Choroid plexus epithelial cell (primary cell): ENCODE data around the gene FSTL1.
A peak's percentile ranks its signal among the peaks of the same experiment; 100 is the strongest.

ENCODE experiments used
- DNase-seq: peaks from one replicate; pipeline ENCODE4 v3.0.0-alpha.2; 2010; ENCODE audit warnings: low read depth
- H3K4me3 ChIP-seq: 2 replicates; pipeline ENCODE4 v1.5.1; 2011; ENCODE audit warnings: low read depth, mild to moderate bottlenecking, control low read depth, low read length, moderate library complexity
- TF ChIP-seq, protein P1 (sequence below): conservative IDR thresholded peaks from 2 replicates; pipeline ENCODE4 v1.5.1; 2011; ENCODE audit warnings: low read depth, mild to moderate bottlenecking, control low read depth, inconsistent platforms, low read length, moderate library complexity

FSTL1 gene

DNA sequence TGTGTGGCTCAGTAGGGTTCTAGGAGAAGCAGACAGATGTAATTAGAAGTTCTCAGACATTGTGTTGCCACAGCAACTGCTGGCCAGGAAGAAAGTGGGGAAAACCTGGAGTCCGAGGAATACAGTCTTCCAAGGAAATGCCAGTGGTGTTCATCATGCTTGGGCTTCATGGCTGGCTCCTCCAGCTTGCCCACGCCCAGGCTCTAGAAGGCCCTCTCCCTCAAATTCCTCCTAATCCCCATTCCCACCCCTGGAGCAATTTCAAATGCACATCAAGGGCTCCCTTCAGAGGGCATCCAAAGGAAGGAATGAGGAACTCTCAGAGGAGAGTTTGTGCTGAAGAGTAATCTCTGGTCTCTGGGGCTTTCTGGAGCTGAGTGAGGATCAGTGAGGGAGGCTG is 21.9 kb downstream of the FSTL1 start:
- no peak for DNase-seq
- H3K4me3 ChIP-seq: no peak overlapping the region
- TF ChIP-seq, protein P1, sequence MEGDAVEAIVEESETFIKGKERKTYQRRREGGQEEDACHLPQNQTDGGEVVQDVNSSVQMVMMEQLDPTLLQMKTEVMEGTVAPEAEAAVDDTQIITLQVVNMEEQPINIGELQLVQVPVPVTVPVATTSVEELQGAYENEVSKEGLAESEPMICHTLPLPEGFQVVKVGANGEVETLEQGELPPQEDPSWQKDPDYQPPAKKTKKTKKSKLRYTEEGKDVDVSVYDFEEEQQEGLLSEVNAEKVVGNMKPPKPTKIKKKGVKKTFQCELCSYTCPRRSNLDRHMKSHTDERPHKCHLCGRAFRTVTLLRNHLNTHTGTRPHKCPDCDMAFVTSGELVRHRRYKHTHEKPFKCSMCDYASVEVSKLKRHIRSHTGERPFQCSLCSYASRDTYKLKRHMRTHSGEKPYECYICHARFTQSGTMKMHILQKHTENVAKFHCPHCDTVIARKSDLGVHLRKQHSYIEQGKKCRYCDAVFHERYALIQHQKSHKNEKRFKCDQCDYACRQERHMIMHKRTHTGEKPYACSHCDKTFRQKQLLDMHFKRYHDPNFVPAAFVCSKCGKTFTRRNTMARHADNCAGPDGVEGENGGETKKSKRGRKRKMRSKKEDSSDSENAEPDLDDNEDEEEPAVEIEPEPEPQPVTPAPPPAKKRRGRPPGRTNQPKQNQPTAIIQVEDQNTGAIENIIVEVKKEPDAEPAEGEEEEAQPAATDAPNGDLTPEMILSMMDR: no peak

DNA sequence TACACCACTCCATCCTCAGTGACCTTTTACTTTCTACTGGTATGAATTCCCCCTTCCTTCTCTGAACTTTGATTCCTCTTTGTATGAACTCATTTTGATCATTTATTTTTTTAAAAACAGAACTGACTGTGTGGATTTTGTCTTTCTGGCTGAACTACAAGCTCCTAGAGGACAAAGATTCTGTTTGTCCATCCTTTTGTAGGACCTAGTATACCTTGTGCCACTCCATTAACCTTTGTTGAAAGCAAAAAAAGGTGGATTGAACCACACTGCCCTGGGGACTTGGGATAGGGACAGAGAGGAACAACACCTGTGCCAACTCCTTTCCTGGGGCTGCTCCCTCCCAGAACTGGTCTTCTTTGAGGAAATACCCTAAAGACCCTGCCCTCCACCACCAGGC is 23.6 kb downstream of the FSTL1 start:
- no peak overlapping the region for H3K4me3 ChIP-seq
- no peak for DNase-seq
- TF ChIP-seq, protein P1: no peak

DNA sequence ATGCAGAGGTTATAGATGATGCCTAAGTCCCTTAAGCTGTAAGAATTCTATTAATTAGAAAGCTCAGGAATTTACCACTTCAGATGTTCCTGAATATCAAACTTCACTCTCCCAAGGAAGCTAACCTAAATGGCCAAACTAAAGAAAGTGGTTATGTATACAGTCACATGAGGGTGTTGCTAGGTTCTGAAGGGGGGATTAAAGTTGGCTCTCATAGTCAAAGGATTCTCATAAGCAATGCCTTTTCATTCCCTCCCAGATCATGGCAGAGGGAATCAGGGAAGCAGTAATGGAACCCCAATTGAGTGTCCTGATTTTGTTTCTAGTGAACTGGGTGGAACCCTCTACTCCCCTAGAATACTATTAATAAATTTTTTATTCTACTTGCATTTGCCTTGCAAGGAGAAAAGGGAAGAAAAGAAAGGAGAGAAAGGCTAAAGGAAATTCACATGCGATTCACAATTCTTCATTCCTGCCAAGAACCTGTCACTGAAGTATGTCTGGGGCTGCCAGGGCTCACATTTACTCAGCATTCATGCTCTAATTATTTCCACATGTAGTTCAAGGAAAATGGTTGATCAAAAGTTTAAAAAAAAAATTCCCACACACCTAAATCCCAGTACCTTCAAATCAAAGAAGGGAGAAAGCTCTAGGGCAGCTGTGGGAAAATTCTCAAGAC is 25.1 kb downstream of the FSTL1 start:
- no peak overlapping the region for H3K4me3 ChIP-seq
- TF ChIP-seq, protein P1: no peak
- peak; percentile 94 for DNase-seq

DNA sequence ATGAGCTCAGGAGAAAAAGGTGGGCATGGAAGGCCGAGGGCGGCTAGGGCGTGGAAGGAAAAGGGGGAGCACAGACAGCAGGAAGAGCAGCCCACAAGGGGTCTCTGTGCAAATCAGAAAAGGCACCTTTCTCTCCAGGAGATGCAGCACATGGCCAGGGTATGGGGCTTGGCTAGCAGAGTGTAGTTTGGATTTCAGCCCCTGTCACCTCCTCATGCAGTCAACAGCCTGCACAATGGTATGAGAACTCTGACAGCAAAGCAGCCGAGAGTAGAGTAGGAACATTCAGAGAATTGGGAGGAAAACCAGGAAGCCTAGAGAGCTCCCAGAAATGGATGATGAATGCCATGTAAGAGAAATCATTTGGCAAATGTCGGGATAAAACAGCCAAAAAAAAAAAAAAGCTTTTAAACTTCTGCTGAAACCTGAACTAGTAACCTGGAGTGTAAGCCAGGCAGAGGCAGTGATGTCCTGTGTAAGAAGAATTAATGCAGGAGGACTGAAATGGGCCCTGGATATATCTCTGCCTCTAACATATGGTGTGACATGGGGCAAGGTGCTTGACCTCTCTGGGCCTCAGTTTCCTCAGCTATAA is 25.7 kb downstream of the FSTL1 start:
- TF ChIP-seq, protein P1: no peak
- no peak for DNase-seq
- H3K4me3 ChIP-seq: no peak overlapping the region

DNA sequence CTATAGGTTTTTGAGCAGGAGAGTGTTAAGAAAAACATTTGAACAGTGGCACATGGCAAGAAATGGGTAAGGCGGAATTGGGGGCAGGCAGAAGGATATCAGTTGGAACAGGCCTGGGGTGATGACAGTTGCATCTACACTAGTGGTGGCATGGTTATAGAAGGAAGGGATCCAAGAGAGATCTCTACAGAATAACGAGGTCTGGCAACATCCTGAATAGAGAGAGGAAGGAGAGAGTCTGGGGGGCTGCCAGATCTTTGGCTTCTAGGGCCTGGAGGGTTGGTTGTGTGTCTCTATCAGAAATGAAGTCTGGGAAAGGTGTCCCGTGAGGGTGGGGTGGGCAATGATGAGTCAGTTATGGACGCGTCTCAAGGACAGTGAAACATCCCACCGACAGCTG is 26.3 kb downstream of the FSTL1 start:
- DNase-seq: no peak
- TF ChIP-seq, protein P1: no peak
- H3K4me3 ChIP-seq: no peak overlapping the region

DNA sequence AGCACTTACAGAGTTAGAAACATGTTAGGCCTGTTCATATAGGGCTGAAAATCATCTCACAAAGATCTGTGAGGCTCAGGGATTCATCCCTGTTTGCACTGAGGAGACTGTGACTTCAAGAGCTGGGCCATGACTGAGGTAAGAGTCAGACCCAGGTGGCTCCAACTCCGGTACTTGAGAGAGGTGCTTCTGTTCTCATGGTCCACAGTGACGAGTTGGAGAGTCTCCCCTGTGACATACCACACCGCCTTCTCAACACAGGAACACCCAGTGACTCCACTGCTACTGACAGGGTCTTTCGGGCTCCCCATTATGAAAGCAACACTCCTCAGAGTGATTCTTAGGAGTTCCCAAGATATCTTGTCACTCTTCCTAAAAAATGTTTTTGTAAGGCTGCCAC is 27.4 kb downstream of the FSTL1 start:
- H3K4me3 ChIP-seq: no peak overlapping the region
- no peak for DNase-seq
- TF ChIP-seq, protein P1: no peak

DNA sequence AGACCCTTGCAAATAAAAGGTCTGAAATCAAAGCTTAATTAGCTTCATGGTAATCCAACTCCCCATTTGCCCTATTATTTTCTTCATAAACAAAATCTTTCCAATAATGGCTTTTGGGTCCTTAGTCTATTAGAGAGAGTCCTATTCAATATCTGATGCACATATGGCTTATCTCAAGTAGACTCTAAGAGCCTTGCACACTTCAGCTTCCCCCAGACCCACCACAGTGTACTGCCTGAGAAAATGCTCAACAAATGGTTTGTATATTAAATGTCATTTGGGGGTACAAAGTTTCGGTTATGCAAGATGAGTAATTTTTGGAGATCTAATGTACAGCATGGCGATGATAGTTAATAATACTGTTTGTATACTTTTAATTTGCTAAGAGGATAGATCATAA is 28.9 kb downstream of the FSTL1 start:
- TF ChIP-seq, protein P1: no peak
- no peak for DNase-seq
- no peak overlapping the region for H3K4me3 ChIP-seq
